Uterus (tissue), 4 donors: ENCODE data around the gene PPP2R2C. TPM values are rescaled to one million over a fixed set of nuclear protein-coding genes. Genes with fewer than 3 reads are reported as not detected.

Source experiments
- DNase-seq, 2 donors: peaks; one replicate each; pipeline ENCODE4 v3.0.0-alpha.2; 2019 to 2020
- H3K27ac ChIP-seq, 2 donors: fragments of 200-600 bp; sonication (generic); 1 replicate in 1 of 2; 2 replicates in 1 of 2; pipeline ENCODE4 v1.5.1; 2016 to 2018
- H3K27me3 ChIP-seq, 2 donors: fragments of 200-600 bp; sonication (generic); one replicate each; pipeline ENCODE4 v1.5.1; 2018 to 2019; ENCODE audit warnings: control low read depth in 1 of 2
- H3K36me3 ChIP-seq, 2 donors: fragments of 200-600 bp; sonication (generic); one replicate each; pipeline ENCODE4 v1.5.1; 2019; ENCODE audit warnings: control low read depth in 1 of 2
- H3K4me1 ChIP-seq, 2 donors: fragments of 200-600 bp; sonication (generic); one replicate each; pipeline ENCODE4 v1.5.1; 2018 to 2019; ENCODE audit warnings: control low read depth in 1 of 2
- H3K4me3 ChIP-seq, 2 donors: fragments of 200-600 bp; sonication (generic); 1 replicate in 1 of 2; 2 replicates in 1 of 2; pipeline ENCODE4 v1.5.1; 2018 to 2019; ENCODE audit warnings: mild to moderate bottlenecking in 1 of 2
- H3K9me3 ChIP-seq, 2 donors: fragments of 200-600 bp; sonication (generic); one replicate each; pipeline ENCODE4 v1.5.1; 2019; ENCODE audit warnings: control low read depth in 1 of 2
- CTCF ChIP-seq, 4 experiments: fragments of 200-600 bp in 2 of 4; fragments of 450-650 bp in 2 of 4; sonication (generic) in 2 of 4; IDR thresholded peaks; one replicate each; pipeline ENCODE4 v1.5.1; 2016 to 2019; ENCODE audit warnings: antibody characterized with exemption in 4 of 4, mild to moderate bottlenecking in 2 of 4, moderate library complexity in 1 of 4
- POLR2A ChIP-seq, 2 donors: fragments of 450-650 bp; IDR thresholded peaks; one replicate each; pipeline ENCODE4 v1.6.1; 2016; ENCODE audit warnings: antibody characterized with exemption in 2 of 2, mild to moderate bottlenecking in 1 of 2, moderate library complexity in 1 of 2
- intact Hi-C: fragments of 100-400 bp; cut with DNase I; formaldehyde crosslinking; loops from one replicate; pipeline ENCODE4 v1.15.1; 2023; ENCODE audit warnings: low total_unique reads
- total RNA-seq, 4 donors: library from RNA; depleted of rRNA in 3 of 4; stranded (reverse); fragments of >200 nt in 3 of 4; gene quantifications; one replicate each; pipeline versions ENCODE4 v1.1.0 to v1.2.4, GENCODE V29; 2014 to 2023
- donor health status: DM: yes; HTN: yes; CAD: no.

The PPP2R2C gene
- total RNA-seq, 4 donors from 2014 or later: 2.9 to 49.1 (median 27.3) TPM

GRCh38 chr4:6283282-6283681, 189.1 kb downstream of the PPP2R2C start:
- Histone ChIP-seq H3K36me3 (no peaks in the 10 kb centered on the region), H3K4me3 (no peak overlapping the region), H3K4me1 (peaks cover 4 to 29% of the 10 kb centered on the region in 2 donors), H3K27me3 (no peaks in the 10 kb centered on the region), H3K9me3 (no peaks in the 10 kb centered on the region), H3K27ac (peak overlapping the region; percentile 93 to 94)
- DNase-seq: no peak
- intact Hi-C loops: no loop called here
- no peak for TF ChIP-seq POLR2A (IDR thresholded peaks at IDR 0.05)
- TF ChIP-seq CTCF (IDR thresholded peaks at IDR 0.05): no peak

- H3K27ac ChIP-seq: peak overlapping the region; percentile 93 to 94
- TF ChIP-seq POLR2A (IDR thresholded peaks at IDR 0.05) (no peak), CTCF (IDR thresholded peaks at IDR 0.05) (no peak)
- no peak overlapping the region for H3K4me3 ChIP-seq
- peaks cover 13 to 39% of the 10 kb centered on the region in 2 donors for H3K4me1 ChIP-seq
- H3K36me3 ChIP-seq: no peaks in the 10 kb centered on the region
- H3K27me3 ChIP-seq: no peaks in the 10 kb centered on the region
- no peaks in the 10 kb centered on the region for H3K9me3 ChIP-seq
- DNase-seq: no peak
- intact Hi-C loops: no loop called here
These were observed 190.1 kb downstream of the PPP2R2C start for GRCh38 chr4:6282314-6282771.

- intact Hi-C loops: no loop called here
These were observed 190.7 kb downstream of the PPP2R2C start for GRCh38 chr4:6281436-6282313.

GRCh38 chr4:6280365-6280996, 191.9 kb downstream of the PPP2R2C start:
- DNase-seq: no peak
- H3K27me3 ChIP-seq: no peaks in the 10 kb centered on the region
- H3K27ac ChIP-seq: peak overlapping the region; percentile 93 to 94
- H3K9me3 ChIP-seq: no peaks in the 10 kb centered on the region
- TF ChIP-seq POLR2A (IDR thresholded peaks at IDR 0.05) (no peak), CTCF (IDR thresholded peaks at IDR 0.05) (no peak)
- H3K4me1 ChIP-seq: peaks cover 23 to 56% of the 10 kb centered on the region in 2 donors
- intact Hi-C loops: no loop called here
- H3K4me3 ChIP-seq: no peak overlapping the region
- H3K36me3 ChIP-seq: no peaks in the 10 kb centered on the region

More at GRCh38 chr4:6281436-6282313, 190.7 kb downstream of the PPP2R2C start:
- Histone ChIP-seq H3K36me3 (no peaks in the 10 kb centered on the region), H3K4me1 (peaks cover 18 to 45% of the 10 kb centered on the region in 2 donors), H3K9me3 (no peaks in the 10 kb centered on the region), H3K4me3 (no peak overlapping the region), H3K27ac (peak overlapping the region; percentile 93 to 94), H3K27me3 (no peaks in the 10 kb centered on the region)
- TF ChIP-seq CTCF (IDR thresholded peaks at IDR 0.05) (no peak), POLR2A (IDR thresholded peaks at IDR 0.05) (no peak)
- peak; percentile 47 to 65 for DNase-seq
